GM21390 (cell line): ENCODE data around the gene TFDP3.

Experiments used
- ATAC-seq: cut with Tn5 transposase; IDR thresholded peaks from one replicate; pipeline ENCODE4 v1.9.1; 2021; ENCODE audit not compliant: unreplicated experiment

The TFDP3 gene

DNA sequence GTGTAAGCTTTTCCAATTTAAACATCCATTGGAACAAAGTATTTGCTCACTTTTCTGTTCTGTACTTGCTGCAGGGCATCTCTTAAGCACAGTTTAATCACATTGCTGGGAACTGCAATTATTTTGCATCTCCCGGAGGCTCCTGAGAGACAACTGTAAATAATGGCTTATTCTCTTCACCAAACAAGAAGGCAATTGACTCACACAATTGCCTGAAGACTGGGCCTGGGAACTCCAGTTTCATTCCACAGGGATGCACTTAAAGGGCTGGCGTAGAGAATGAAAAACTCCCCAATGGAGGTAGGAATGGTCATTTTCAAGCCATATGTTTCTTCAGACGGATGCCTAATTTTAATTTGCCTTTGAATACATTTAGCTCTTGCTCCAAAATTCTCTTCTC lies 29.5 kb downstream of the TFDP3 start:
- no peak for ATAC-seq

DNA sequence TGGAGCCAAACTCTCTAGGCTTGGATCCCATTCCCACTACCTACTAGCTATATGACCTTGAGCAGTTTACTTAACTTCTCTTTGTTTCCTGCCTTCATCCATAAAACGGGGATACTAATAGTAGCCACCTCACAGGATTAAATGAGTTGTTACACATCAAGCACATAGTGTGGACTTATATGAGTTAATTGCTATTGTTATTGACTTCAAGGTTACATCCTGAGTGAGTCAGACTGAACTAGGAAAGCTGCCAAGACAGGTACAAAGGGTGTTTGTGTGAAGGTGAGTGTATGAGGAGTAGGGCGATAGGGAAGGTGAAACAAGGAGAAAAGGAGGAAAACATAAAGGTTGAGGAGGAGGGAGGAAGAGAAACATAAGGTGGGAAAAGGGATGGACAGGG lies 32.2 kb downstream of the TFDP3 start:
- ATAC-seq: no peak

DNA sequence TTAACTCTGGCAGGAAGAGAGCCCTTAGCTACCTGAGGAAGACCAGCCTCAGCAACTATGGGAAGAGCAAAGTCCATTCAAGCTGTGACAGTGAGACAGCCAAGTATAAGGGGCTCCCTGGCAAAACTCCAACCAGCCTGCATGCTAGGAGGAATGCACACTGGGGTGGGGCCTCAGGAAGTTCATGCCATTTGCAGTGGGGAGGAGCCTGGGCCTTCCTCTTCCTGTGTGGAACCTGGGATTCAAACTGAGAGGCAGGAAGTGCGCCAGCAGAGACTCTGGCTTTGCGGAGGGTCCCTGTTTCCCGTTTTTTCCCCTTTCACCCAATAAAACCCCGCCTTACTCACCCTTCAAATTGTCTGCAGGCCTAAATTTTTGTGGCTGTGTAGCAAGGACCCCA lies 33.0 kb downstream of the TFDP3 start:
- no peak for ATAC-seq

DNA sequence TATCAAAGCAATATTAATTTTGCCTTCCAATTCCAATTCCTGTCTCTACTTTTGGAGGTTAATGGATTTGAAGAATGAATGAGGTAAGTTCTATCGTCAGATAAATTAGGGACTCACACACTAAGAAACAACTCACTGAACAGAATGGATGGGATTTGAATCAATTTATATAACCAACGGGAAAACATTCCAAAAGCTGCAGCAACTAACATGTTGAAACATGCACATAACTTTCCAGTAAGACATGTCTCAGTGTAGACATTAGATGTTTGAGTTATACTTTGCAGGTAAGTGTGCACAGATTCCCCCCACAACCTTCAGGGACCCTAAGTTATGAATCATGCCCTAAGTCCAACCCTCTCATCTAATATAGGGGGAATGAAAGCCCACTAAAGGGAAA lies 34.3 kb downstream of the TFDP3 start:
- ATAC-seq: no peak

DNA sequence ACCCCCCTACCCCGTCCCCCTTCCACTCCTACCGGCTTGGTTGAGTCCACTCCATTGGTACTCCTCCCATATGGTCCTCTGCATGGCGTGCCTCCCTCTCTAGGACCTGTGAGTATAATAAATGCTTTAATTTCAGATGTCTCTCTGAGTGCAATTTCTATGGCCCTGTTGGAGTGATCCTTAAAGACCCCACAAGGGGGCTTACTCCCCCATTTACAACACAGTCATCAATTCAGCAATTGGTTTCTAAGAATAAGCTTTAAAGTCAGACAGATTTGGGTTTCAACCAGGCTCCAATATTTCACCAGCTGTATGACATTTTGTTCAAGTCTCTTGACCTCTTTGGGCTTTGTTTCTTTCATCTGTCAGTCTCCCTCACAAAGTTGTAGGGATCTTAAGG lies 38.7 kb downstream of the TFDP3 start:
- ATAC-seq: no peak

DNA sequence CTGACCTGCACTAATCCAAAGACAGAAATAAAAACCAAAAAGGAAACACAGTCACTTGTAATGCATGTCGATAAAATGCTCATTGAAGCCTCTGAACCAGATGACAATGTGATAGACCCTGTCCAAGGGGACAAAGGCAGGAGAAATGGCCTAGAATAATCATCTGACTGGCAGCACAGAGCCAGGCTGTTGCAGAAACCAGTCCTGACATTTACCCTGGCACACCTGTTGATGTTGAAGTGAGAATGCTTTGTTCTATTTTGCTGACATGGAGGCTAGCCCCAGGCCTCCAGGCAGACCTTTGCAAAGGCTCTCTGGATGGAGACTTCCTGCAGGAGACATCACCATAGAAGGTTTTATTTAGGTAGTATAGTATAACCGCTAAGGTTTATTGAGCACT lies 41.0 kb downstream of the TFDP3 start:
- no peak for ATAC-seq

DNA sequence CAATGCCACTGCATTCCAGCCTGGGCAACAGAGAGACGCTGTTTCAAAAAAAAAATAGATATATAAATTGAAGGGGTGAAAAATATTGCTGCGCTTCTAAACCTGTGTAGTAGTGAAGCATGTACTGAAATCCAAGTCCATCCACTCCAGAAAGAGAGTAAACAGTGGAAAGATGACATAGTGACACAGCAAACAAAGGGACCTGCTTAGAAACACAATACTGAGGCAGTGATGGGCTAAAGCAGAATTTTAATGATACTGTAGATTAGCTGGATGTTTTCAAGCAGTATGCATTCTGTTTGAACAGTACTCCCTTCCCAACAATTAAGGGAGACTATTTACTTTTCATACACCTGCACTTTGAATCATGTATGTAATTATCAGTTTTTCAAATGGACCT lies 42.5 kb downstream of the TFDP3 start:
- no peak for ATAC-seq

DNA sequence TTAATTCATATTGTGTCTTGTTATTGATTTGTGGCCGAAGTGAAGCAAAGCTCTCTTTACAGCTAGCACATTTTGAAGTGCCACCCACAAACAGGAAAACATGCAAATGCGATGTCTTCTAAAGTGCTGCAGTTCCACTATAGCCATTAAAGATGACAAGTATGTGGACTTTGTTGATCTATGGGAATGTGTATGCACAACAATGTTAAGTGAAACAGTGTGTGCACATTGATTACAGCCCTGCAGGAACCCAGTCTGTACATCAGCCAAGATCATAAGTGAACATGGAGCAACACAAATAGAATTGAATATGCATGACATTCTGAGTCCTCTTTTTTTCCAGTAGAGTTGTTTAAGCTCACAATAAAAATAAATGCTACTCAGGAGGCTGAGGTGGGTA lies 43.0 kb downstream of the TFDP3 start:
- no peak for ATAC-seq

DNA sequence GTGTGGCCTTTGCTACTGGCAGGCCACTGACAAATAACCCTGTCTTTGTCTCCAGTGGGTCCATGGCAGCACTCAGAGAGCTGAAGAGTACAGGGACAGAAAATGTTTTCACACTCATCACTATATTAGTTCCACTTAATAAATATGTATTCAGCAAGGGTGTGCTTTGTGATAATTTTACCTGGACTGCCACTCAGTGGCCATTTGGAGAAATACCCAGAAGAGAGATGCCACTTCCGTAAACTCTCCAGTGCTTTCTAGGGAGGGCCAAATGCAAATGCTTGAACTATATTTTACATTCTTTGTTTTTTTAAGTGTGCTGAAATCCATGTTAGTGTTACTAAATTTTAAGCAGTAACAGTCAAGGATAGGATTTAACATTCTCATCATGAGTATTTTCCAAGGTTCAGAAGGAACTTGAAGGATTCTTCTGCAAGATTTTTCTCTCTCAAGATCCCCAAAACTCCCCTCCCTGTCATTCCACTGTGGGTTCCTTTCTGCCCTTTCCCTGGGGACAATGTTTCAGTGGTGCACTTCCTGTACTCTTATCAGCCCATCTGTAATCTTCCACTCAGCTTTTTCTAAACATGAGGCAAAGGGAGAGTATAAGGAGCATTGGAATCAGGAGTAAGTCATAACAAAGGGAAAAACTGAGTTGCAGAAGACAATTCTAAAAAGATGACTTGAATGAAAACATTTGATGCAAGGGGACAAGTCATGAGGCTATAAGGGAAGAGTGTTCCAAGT lies 46.0 kb downstream of the TFDP3 start:
- ATAC-seq: peak; percentile 72
